Measurements from ENCODE around the gene NPIPA1.
"Not testable (repeated sequence)": the region's sequence is repeated elsewhere in the genome, so short reads cannot be mapped to it uniquely, and the experiment has no call there.

NPIPA1 gene

DNA sequence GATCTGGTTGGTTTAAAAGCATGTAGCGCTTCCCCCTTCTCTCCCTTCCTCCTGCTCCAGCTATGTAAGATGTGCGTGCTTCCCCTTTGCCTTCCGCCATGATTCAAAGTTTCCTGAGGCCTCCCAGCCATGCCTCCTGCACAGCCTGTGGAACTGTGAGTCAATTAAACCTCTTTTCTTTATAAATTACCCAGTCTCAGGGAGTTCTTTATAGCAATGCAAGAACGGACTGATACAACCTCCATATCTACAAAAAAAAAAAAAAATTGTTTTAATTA, 21.0 kb downstream of the NPIPA1 start:
- no peak for DNase-seq (ENCODE audit: low spot score)
- ChIA-PET POLR2A (ENCODE audit: low non-redundant PET) (no interaction called here), CTCF (no interaction called here)
- H3K27ac ChIP-seq = no peak overlapping the region
- TF ChIP-seq, protein P1, sequence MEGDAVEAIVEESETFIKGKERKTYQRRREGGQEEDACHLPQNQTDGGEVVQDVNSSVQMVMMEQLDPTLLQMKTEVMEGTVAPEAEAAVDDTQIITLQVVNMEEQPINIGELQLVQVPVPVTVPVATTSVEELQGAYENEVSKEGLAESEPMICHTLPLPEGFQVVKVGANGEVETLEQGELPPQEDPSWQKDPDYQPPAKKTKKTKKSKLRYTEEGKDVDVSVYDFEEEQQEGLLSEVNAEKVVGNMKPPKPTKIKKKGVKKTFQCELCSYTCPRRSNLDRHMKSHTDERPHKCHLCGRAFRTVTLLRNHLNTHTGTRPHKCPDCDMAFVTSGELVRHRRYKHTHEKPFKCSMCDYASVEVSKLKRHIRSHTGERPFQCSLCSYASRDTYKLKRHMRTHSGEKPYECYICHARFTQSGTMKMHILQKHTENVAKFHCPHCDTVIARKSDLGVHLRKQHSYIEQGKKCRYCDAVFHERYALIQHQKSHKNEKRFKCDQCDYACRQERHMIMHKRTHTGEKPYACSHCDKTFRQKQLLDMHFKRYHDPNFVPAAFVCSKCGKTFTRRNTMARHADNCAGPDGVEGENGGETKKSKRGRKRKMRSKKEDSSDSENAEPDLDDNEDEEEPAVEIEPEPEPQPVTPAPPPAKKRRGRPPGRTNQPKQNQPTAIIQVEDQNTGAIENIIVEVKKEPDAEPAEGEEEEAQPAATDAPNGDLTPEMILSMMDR (conservative IDR thresholded peaks at IDR 0.05; ENCODE audit: low read depth) = no peak

DNA sequence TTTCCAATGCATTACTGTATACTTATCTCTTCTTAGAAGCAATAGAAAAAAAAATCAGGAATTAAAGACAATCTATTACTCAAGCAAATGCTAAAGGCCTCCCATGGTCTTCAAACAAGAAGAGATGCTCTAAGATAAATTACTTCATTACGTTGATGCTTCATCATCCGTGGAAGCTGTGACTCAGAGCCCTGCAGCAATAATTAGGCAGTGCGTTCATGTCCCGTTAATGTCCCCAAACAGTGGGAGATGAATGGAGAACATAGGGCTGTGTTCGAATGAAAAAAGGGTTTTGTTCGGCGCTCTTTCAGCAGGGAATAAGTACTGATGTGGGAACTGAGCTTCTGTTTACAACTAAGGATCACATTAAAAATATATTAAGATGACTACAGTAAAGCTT, 21.7 kb downstream of the NPIPA1 start:
- H3K27ac ChIP-seq = no peak overlapping the region
- ChIA-PET CTCF (no interaction called here), POLR2A (ENCODE audit: low non-redundant PET) (no interaction called here)
- no peak for DNase-seq (ENCODE audit: low spot score)
- TF ChIP-seq, protein P1 (conservative IDR thresholded peaks at IDR 0.05; ENCODE audit: low read depth) = no peak

DNA sequence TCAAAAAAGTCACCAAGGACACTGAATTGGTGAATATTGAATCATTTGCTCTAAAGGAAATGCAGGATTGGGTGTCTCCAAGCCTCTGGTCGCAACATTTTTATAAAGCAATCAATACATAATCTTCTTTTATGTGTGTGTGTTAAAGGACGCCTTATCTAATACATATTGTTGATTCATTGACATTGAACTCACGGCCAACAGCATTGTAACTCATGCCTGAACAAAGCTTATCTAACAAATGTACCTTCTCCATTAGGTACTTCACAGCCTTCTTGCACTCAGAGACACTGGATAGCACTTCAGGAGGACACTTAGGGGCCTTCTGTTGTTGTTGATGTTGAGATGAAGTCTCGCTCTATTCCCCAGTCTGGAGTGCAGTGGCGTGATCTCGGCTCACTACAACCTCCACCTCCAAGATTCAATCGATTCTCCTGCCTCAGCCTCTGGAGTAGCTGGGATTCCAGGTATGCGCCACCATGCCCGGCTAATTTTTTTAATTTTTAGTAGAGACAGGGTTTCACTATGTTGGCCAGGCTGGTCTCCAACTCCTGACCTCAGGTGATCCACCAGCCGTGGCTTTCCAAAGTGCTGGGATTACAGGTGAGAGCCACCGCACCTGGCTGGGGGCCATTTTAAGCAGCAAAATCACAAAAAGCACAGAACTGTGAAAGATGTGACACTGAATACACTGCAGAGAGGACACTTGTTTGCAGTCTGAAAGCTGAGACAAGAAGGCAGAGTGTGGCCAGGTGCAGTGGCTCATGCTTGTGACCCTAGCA, 24.4 kb downstream of the NPIPA1 start:
- TF ChIP-seq, protein P1 (conservative IDR thresholded peaks at IDR 0.05; ENCODE audit: low read depth) = no peak
- ChIA-PET CTCF (interaction anchor here (0.7 kb wide), 1 partner anchor 8 kb away, joined by 3 read pairs; no protein-coding TSS in a partner anchor), POLR2A (ENCODE audit: low non-redundant PET) (no interaction called here)
- DNase-seq (ENCODE audit: low spot score) = no peak
- no peak overlapping the region for H3K27ac ChIP-seq

DNA sequence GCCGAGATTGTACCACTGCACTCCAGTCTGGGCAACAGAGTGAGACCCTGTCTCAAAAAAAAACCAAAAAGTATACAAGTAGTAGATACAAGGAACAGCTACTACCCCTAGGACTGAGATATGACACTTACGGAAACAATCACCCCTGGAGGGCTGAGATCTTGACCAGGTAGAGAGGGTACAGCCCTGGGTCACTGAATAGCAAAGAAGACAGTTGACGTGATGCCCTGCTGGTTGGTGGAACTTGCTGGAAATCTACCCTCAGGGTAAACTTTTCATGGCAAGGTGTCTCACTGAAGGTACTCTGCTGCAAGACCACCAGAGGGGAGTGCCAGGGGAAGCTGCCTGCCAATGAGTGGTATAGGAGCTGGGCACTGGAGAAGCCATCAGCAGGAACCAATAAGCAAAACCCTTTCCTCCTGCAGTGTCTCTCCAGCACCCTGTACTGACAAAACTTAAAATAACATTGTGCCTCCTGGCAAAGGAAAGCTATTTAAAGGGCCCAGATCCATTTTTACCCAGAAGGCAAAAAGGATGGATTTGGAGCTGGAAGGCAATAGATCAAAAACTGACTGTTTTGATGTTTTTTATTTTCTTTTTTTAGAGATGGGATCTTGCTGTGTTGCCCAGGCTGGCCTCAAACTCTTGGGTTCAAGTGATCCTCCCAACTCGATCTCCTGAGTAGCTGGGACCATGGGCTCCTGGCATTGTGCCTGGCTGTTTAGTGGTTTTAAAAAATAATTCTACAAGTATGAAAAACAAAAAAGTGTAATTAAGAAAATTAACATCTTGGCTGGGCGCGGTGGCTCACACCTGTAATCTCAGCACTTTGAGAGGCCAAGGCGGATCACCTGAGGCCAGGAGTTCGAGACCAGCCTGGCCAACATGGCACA, 26.3 kb downstream of the NPIPA1 start:
- POLR2A ChIA-PET (ENCODE audit: low non-redundant PET) = no interaction called here
- CTCF ChIA-PET = interaction anchor here (0.6 kb wide), 3 partner anchors 9 to 297 kb away, joined by 3 to 7 read pairs (median 6); no protein-coding TSS in a partner anchor
- no peak for DNase-seq (ENCODE audit: low spot score)
- TF ChIP-seq, protein P1 (conservative IDR thresholded peaks at IDR 0.05; ENCODE audit: low read depth) = no peak
- no peak overlapping the region for H3K27ac ChIP-seq

DNA sequence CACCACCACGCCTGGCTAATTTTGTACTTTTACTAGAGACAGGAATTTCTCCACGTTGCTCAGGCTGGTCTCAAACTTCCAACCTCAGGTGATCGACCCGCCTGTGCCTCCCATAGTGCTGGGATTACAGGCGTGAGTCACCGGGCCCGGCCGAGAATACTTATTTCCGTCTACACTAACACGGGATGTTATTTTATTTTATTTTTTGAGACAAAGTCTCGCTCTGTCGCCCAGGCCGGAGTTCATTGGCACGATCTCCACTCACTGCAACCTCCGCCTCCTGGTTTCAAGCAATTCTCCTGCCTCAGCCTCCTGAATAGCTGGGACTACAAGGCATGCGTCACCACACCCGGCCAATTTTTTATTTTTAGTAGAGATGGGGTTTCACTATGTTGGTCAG, 28.1 kb downstream of the NPIPA1 start:
- TF ChIP-seq, protein P1 (conservative IDR thresholded peaks at IDR 0.05; ENCODE audit: low read depth) = no peak
- no peak overlapping the region for H3K27ac ChIP-seq
- ChIA-PET POLR2A (ENCODE audit: low non-redundant PET) (no interaction called here), CTCF (no interaction called here)
- DNase-seq (ENCODE audit: low spot score) = no peak

DNA sequence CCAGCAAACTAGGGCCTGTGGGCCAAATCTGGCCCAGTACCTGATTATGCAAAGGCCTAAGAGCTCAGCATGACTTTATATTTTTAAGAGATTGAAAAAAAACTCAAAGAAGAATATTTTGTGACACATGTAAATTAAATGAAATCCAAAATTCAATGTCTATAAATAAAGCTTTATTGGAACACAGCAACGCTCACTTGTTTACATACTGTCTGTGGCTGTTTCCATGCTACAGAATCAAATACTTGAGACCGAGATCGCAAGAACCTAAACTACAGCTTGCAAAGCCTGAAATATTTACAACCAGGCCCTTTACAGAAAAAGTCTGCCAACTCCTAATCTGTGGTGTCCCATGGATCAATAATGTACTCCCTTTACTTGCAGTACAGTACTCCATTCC, 32.6 kb downstream of the NPIPA1 start:
- H3K27ac ChIP-seq; DNase-seq (ENCODE audit: low spot score); POLR2A ChIA-PET (ENCODE audit: low non-redundant PET): not testable (repeated sequence)
- CTCF ChIA-PET = interaction anchor here (0.6 kb wide), 1 partner anchor 9 kb away, joined by 3 read pairs; no protein-coding TSS in a partner anchor

DNA sequence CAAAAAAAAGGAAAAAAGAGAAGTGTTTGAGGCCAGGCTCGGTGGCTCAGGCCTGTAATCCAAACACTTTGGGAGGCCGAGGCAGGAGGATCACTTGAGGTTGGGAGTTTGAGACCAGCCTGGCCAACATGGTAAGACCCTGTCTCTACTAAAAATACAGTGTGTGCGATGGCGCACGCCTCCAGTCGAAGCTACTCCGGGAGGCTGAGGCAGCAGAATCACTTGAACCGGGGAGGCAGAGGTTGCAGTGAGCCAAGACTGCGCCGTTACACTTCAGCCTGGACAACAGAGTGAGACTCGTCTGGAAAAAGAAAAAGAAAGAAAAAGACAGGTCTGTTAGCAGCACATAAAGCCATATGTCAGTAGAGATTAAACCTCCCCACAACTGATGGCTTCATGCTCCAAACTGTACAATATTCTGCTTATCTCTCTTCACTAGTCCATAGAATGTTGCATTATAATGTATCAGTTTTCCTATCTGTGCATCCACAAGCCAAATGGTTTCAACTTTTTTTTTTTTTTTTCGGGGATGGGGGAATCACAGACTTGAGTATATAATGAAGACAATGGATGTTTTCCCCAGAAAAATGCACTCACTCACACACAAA, 34.5 kb downstream of the NPIPA1 start:
- CTCF ChIA-PET; DNase-seq (ENCODE audit: low spot score); POLR2A ChIA-PET (ENCODE audit: low non-redundant PET): not testable (repeated sequence)
- peak overlapping the region; percentile 32; the same call in 1 of the 2 replicates for H3K27ac ChIP-seq

DNA sequence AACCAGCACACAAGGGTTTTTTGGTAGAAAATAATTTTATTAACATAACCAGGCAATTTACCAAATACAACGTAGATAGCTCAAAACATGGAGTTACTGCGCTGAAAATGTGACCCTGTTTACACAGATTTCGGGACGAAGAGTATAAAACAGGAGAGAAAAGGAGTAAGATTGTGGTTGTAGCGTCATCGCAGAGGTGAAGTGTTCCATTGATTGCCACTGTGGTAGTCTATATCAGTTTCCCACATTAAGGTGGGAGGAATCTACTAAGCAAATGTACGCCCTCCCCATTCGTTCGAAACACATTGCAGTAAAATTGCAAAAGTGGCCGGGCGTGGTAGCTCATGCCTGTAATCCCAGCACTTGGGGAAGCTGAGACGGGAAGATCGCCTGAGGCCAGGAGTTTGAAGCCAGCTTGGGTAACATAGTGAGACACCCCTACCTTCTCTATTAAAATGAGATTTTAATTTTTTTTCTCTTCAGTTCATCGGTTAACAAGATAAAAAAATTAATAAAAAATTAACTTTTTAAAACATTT, 36.6 kb downstream of the NPIPA1 start:
- CTCF ChIA-PET; POLR2A ChIA-PET (ENCODE audit: low non-redundant PET); H3K27ac ChIP-seq; DNase-seq (ENCODE audit: low spot score): not testable (repeated sequence)

DNA sequence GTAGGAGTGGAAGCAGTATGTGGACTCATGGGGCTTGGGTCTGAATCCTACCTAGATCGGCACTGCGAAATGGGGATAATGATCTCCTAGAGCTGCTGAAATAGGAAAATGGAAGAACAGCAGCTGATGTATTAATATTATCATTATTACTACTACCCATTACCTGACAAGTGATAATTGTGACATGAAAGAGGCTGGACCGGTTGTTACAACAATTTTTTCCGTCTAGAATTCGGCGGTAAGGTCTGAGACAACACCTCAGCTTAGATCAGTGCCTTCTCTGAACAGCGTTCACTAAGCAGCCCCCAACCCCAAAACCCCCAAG, 37.0 kb downstream of the NPIPA1 start:
- peak overlapping the region; percentile 86 for H3K27ac ChIP-seq
- CTCF ChIA-PET; DNase-seq (ENCODE audit: low spot score); POLR2A ChIA-PET (ENCODE audit: low non-redundant PET): not testable (repeated sequence)

DNA sequence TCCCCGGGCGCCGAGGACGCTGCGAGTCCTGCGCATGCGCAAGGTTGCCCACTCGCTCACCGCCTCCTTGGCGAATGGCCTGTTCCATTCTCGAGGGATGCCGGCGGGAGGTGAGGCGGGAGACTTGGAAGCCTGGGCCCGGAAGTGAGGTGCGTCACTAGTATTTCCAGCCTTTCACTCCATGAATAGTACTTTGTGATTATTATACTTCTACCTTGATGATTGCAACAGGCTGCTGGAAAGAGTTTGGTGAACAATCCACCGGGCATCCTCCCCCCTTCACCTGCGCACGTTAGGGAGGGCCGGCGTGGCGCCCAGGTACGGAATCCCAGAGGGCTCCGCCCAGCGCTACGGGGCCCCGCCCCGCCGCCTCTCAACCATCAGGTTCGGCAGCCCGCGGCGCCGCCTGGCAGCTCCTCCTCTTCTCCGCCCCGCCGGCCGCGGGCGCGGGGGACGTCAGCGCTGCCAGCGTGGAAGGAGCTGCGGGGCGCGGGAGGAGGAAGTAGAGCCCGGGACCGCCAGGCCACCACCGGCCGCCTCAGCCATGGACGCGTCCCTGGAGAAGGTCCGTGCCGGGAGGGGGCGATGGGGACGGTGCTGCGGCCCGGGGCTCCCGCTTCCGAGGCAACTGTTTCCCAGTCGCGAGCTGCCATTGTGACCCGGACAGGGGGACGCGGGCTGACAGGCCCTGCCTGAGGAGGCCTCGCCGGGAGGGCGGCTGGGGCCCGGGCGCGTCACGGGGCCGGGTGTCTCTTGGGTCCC, 37.6 kb downstream of the NPIPA1 start, which contains the start of gene PDXDC1:
Gene PDXDC1, plus strand, starts transcription at position 371 of the 762 bp plus-strand sequence. Its CDS starts 174 bp downstream, at position 545.
- POLR2A ChIA-PET (ENCODE audit: low non-redundant PET) = not testable (repeated sequence)
- CTCF ChIA-PET = interaction anchor here (0.7 kb wide), 1 partner anchor 101 kb away, joined by 4 read pairs; no protein-coding TSS in a partner anchor
- DNase-seq (ENCODE audit: low spot score) = peak; percentile 94
- peak within 1 kb of the TSS; percentile 86 for H3K27ac ChIP-seq
